ENCODE data around the gene SATB2.

SATB2 gene

GRCh38 chr2:199404841-199405240 is 52.9 kb downstream of the SATB2 start:
- no peak for DNase-seq

- DNase-seq = no peak
Observed at GRCh38 chr2:199395311-199395710, 62.4 kb downstream of the SATB2 start.

GRCh38 chr2:199392363-199392762 is 65.4 kb downstream of the SATB2 start:
- DNase-seq = no peak

GRCh38 chr2:199388728-199389268 is 68.9 kb downstream of the SATB2 start:
- DNase-seq = no peak

GRCh38 chr2:199384043-199384442 is 73.7 kb downstream of the SATB2 start:
- DNase-seq = no peak

- DNase-seq = no peak
Observed at GRCh38 chr2:199383021-199383420, 74.7 kb downstream of the SATB2 start.

- DNase-seq = no peak
Observed at GRCh38 chr2:199382091-199382490, 75.6 kb downstream of the SATB2 start.

GRCh38 chr2:199381531-199381930 is 76.2 kb downstream of the SATB2 start:
- DNase-seq = no peak

GRCh38 chr2:199378948-199379650 is 78.6 kb downstream of the SATB2 start:
- DNase-seq = peak; percentile 1

GRCh38 chr2:199370150-199370780 is 87.5 kb downstream of the SATB2 start:
- DNase-seq = no peak

- no peak for DNase-seq
Observed at GRCh38 chr2:199366406-199366805, 91.3 kb downstream of the SATB2 start.

GRCh38 chr2:199364153-199364552 is 93.6 kb downstream of the SATB2 start:
- peak; percentile 6 for DNase-seq

GRCh38 chr2:199356412-199356811 is 101.3 kb downstream of the SATB2 start:
- DNase-seq = no peak

GRCh38 chr2:199348871-199349270 is 108.9 kb downstream of the SATB2 start:
- DNase-seq = no peak

GRCh38 chr2:199344012-199344411 is 113.7 kb downstream of the SATB2 start:
- DNase-seq = no peak

GRCh38 chr2:199342334-199342733 is 115.4 kb downstream of the SATB2 start:
- no peak for DNase-seq

- no peak for DNase-seq
Observed at GRCh38 chr2:199341123-199341522, 116.6 kb downstream of the SATB2 start.

GRCh38 chr2:199339891-199340605 is 117.7 kb downstream of the SATB2 start:
- DNase-seq = no peak

- no peak for DNase-seq
Observed at GRCh38 chr2:199336546-199336945, 121.2 kb downstream of the SATB2 start.

GRCh38 chr2:199335502-199335901 is 122.2 kb downstream of the SATB2 start:
- DNase-seq = no peak

- DNase-seq = no peak
Observed at GRCh38 chr2:199329466-199329865, 128.3 kb downstream of the SATB2 start.

- DNase-seq = no peak
Observed at GRCh38 chr2:199329031-199329430, 128.7 kb downstream of the SATB2 start.

- DNase-seq = no peak
Observed at GRCh38 chr2:199325881-199326280, 131.9 kb downstream of the SATB2 start.

- no peak for DNase-seq
Observed at GRCh38 chr2:199322151-199322550, 135.6 kb downstream of the SATB2 start.

All from NCI-H1092 (cell line).